GM19238 (cell line): Measurements from ENCODE around the gene SYTL3.
A peak's percentile ranks its signal among the peaks of the same experiment; 100 is the strongest.
"Not testable (repeated sequence)": the region's sequence is repeated elsewhere in the genome, so short reads cannot be mapped to it uniquely, and the experiment has no call there.

Experiments used
- DNase-seq: peaks from one replicate; pipeline ENCODE4 v3.0.0; 2011; ENCODE audit warnings: low spot score; ENCODE audit not compliant: insufficient read length

Gene SYTL3

GRCh38 chr6:158688860-158689259, 39.0 kb downstream of the SYTL3 start:
- DNase-seq = no peak

GRCh38 chr6:158694913-158695312, 45.1 kb downstream of the SYTL3 start:
- DNase-seq = no peak

GRCh38 chr6:158697811-158698210, 48.0 kb downstream of the SYTL3 start:
- DNase-seq = no peak

GRCh38 chr6:158698931-158699330, 49.1 kb downstream of the SYTL3 start:
- DNase-seq = no peak

GRCh38 chr6:158701268-158701667, 51.4 kb downstream of the SYTL3 start:
- DNase-seq = not testable (repeated sequence)

GRCh38 chr6:158703111-158703836, 53.4 kb downstream of the SYTL3 start:
- DNase-seq = no peak

GRCh38 chr6:158703837-158704822, 54.3 kb downstream of the SYTL3 start:
- peak; percentile 82 for DNase-seq

- no peak for DNase-seq
Observed at GRCh38 chr6:158705386-158706126, 55.7 kb downstream of the SYTL3 start.

- DNase-seq = no peak
Observed at GRCh38 chr6:158706369-158706982, 56.6 kb downstream of the SYTL3 start.

GRCh38 chr6:158707120-158707820, 57.4 kb downstream of the SYTL3 start:
- no peak for DNase-seq

GRCh38 chr6:158707821-158708195, 58.0 kb downstream of the SYTL3 start:
- DNase-seq = no peak

GRCh38 chr6:158708239-158708638, 58.4 kb downstream of the SYTL3 start:
- DNase-seq = no peak

GRCh38 chr6:158709809-158710208, 60.0 kb downstream of the SYTL3 start:
- DNase-seq = no peak

- DNase-seq = no peak
Observed at GRCh38 chr6:158711264-158711663, 61.4 kb downstream of the SYTL3 start.

- DNase-seq = no peak
Observed at GRCh38 chr6:158713469-158713868, 63.6 kb downstream of the SYTL3 start.

GRCh38 chr6:158714706-158715105, 64.9 kb downstream of the SYTL3 start:
- no peak for DNase-seq

- DNase-seq = peak; percentile 43
Observed at GRCh38 chr6:158715330-158716311, 65.8 kb downstream of the SYTL3 start.

- DNase-seq = peak; percentile 35
Observed at GRCh38 chr6:158717341-158718330, 67.8 kb downstream of the SYTL3 start.
